Cortex of kidney (tissue), 1 donor: ENCODE measurements around the gene DNAJB5.

ENCODE experiments used
- DNase-seq: peaks from one replicate; lab custom pipeline; 2025; lab: John Stamatoyannopoulos, UW

The DNAJB5 gene

DNA sequence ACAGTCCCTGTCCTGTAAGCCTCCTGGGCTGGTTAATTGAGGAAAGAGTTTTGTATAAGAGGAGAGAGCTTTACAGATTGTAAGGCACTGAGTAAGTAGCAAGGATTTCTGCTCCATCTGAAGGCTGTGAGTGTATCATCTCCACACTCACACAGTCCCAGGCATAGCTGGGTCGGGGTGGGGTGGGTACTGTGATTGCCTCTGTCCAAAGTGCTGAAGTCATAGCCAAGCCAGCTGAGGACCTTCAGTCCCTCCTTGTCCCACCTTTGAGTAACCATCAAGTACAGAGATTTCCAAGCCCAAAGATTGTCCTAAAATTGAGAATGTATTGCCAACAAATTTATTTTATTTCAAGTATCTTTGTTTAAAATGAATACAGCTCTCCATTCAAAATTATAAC, 5.5 kb upstream of the DNAJB5 start:
- no peak for DNase-seq

DNA sequence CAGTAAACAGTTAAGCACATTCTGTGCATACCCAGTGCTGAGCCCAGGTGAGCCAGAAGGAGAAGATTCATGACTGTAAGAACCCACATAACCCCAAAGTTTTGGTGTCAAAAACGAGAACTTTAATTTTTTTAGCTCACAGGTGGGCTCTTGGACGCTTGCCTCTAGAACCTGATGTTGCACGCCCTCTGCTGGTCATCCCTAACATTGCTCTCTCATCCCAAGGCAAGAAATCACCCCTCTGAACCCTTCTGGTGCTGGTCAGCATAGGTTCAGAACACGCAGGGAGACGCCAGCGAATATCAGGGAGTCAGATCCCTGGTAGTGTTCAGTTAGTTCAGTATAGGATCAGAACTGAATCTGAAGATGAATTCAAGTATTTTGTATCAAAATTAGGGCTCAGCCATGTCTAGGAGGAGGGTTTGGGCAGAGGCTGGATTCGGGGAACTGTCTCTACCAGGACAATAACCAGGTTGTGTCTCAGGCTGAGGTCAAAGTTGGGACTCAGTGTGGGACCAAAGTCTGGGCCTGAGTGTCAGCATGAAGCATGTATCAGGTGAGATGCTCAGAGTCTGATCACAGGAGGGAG, 4.1 kb upstream of the DNAJB5 start:
- no peak for DNase-seq

DNA sequence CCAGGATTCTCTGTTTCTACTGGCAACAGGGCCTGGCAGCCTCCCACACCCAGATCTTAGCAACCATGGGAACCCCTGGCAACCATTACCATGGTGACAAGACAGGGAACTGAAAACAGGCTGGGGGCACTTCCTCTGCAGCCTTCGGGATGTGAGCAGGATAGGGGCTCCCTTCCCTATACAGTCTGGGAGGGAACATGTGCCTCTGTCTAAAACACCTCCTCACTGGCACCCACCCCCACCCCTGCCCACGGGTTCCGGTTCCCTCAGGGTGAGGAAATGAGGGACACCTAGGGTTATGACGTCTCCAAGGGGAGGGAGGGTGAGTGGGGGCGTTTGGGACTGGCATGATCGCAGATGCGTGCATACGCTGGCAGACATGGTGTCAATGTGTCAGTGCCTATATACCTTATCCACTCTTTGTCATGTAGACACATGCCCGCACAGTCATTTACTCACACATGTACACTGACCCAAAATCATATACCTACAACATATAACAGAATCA, 3.0 kb upstream of the DNAJB5 start:
- DNase-seq = no peak

DNA sequence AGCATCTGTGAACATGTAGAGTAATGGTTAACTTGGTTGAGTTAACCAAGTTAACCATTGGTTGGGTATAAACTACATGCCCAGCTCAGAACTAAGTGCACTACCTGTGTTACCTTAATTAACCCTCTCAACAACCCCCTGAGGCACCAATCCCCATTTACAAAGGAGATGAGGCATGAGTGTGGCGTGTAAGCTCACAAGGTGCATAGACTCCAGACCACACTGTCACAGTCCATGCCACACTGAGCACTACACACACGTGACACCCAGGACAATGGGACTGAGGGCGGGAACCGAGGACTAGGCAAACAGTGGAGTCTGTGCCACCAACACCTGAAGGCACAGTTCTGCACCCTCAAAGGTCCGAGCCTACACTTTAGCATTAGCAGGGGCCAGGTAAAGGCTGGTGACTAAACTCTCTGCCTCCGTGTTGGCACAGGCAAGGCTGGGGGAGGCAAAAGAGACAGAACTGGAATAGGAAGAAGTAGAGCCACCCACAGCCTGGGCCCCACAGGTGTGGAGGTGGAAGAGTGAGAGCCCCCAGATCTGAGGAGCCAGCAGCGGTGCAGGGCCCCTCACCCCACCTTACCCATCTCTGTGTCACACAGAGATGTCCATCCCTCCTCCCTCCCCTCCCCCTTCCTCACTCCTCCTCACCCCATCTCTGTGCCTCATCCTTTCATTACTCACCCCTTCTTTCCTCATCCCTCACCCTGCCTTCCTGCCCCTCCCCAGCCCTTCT, 2.2 kb upstream of the DNAJB5 start:
- no peak for DNase-seq

DNA sequence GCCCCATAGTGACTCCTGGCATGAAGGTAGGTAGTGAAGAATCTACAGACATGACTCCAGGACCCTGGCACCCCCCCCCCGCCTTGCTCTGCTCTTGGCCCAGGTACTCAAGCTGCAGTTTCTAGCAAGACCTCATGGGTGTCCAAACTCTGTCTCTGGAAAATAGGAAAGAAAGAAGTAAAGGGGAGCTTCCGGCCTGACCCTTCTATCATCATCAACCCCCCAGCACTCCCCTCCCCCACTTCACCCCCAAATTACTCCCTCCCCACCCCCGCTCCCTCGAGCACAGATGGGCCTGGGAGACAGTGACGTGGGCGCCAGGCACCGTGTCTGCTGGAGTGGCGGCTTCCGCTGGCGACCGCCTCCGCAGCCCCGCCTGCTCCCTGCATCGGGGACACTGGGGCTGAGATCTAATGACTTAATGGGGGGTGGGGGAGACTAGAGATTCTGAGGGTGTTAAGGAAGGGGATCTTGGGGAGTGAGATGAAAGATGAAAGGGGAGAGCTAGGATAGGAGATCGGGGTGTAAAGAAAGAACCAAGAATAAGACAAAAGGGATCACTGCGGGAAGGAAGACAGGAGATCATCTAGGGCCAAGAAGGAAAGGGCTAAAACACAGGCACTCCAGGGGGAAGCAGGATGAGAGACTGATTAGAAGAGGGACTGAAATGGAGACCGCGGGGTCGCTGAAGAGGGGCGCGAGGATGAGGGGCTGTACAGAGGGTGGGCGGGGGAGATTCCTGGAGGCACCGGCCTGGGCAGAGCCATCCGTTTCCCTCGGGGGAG, 1.1 kb upstream of the DNAJB5 start:
- no peak for DNase-seq

DNA sequence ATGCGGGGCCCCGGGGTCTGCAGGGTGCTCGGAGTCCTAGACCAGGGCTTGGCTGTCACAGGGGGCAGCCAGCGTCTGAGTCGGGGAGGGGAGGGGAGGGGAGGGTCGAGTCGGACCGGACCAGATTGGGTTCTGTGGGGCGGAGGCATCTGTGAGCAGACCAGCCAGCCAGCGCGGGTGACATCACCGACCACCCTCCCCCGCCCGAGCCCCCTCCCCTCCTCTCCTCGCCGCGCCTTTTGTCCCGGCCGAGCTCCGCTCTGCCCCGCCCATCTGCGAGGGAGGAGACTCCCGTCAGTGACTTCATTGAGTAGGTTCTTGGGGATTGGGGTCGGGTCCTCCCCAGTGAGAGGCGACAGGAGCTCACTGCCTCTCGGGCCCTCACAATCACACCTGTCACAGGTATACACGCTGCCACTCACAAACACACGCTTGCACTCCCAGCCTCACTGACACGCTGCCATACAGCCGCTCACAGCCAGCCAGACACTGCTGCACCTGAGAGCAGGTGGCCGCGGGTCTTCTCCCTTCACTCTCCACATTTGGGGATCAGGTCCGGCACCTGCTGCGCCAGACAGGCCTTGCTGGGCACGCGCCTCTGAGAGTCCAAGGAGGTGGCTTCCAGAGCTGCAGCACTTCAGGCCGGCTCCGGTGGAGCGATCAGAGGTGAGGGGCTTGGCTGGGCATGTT, 546 bp downstream of the DNAJB5 start:
- no peak for DNase-seq

DNA sequence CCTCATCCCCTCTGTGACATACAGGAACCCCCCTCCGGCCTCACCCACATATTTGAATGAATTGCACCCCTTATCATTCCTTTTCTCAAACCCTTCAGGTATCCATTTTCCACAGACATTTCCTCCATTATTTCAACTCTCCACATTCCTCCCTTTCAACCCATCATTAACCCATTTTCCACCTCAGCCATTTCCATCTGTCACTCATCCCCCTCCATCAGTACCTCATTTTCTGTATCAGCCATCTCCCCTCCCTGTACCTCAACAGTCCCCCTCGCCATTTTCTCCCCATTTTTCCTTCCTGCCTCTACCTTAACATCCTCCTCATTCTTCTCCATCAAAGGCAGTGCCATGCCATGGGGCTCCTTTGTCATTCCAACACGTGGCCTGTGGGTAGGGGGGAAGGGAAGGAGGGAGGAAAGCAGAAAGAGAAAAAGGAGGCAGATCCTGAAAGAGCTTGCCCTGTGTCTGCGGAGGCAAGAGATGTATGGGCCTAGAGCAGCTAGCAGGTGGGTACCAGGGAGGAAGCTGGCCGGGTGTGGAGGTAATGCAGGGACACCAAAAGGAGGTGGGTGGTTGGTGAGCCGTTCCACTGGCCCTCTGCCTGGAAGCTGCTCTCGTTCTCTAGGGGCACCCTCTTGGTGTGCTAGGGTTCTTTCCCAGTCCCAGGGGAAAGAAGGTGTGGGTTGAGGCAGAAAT, 1.5 kb downstream of the DNAJB5 start:
- no peak for DNase-seq

DNA sequence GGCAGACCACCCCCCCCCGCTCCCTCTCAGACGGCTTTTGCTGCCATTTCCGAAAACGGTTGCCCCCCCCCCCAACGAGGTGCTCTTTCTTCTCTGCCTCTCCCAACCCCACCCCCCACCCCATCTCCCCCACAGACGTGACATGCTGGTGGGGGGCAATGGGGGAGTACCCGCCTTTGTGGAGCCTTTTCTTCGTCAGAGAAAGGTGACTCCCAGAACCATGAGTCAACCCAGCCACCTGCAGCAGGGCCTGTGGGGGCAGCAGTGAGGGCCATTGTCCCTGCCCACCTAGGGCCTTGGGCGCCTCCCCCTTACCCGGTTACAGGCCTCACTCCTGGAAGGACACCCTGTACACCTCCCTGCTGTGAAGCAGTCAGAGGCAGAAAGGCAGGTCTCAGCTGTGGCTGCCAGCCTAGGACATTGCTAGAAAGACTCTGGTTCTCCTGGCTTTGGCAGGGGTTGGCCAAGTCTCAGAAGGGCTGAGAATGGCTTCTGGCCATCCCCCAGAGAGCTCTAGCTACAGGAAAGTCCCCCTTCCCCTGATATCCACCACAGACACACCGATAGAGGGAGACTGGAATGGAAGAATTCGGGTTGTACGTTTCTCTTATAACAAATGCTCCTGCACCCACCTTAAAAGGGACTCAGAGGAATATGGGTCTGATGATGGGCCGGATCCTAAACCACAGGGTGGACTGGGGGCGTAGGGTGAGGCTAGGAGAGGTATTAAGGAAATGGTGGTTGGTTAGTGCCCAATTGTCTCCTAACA, 2.2 kb downstream of the DNAJB5 start:
- no peak for DNase-seq

DNA sequence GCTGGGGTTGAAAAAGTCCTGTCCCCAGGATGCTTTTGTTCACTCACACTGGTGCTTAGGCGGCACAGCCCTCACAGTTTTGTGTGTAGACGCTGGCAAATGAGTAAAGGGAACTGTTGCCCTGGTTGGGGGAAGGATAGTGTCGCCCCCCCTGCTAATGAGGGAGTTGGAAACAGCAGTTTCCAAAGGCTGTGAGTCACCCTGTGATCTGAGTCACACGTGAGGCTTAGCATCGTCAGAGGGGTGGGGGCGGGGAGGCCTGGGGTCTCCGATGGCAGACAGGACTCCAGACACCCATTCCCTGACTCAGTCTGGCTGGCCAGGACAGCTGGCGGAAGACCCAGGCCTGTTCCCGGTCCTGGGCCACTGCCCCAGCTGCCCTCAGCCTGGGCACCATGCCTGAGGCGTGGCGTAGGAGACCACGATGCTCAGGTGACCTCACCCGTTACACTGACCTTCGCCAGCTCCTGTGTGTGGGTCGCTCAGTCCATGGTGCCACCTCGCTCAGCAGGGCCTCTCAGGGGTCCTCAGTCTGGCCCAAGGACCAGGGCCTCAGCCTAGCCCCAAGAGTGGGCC, 2.9 kb downstream of the DNAJB5 start:
- DNase-seq = no peak

DNA sequence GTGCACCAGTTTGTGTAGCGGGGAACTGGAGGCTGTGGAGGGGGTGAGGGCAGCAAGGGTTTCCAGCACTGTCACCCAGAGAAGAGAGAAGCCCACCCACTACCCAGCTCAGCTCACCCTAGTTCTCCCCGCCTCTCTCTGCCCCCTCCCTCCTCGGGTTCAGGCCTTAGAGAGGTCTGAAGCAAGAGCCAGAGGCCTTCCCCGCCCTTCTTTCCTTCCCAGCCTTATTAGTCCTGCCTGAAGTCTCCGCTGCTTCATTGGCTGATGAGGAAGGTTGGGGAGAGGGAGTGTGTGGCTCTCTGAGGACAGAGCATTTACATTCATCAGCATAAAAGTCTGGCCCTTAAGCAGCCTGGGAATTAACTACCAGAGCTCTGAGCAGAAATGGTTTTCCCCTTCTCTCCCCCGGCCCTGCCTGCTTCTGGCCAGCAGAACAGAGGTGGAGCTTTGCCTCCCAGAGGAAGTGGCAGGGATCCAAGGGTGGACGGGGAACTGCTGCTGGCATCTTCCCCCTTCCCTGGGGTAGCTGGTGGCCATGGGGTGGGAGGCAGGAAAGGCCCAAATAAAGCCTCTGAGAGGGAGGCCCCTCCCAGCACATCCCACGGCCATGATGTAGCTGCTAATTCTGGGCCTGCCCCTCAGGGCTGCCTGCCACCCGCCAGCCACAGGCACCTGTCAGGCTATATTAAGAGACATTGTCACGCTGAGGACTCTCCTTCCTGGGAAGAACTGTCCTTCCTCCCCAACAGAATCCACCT, 4.1 kb downstream of the DNAJB5 start:
- DNase-seq = no peak

DNA sequence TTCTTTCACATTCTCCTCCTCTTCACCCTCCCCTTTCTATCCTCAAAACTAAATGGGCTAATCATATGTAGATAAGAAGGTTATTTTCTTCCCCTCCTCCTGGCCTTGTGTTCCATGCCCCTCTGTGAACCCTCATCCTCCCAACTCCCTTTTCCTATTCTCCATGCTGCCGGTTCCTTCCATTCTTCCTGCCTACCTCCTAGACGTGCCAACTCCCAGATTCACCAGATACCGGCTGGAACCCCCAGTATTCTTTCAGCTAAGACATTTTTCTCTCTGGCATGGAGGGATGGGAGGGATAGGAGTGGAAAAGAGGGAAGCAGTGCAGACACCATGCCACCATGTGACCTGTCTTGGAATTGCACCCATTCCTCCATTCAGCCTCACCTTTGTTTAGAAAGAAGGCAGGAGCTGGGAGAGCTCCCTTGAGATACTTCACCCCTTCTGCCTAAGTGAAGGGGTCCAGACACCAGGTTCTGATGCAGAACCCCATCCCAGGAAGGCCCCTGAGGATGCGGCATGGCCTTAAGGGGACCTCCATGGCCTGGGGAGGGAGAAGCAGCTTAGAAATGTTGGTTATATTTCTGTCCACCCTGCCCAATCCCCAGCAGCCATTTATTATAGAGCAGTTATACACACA, 4.8 kb downstream of the DNAJB5 start:
- DNase-seq = no peak

DNA sequence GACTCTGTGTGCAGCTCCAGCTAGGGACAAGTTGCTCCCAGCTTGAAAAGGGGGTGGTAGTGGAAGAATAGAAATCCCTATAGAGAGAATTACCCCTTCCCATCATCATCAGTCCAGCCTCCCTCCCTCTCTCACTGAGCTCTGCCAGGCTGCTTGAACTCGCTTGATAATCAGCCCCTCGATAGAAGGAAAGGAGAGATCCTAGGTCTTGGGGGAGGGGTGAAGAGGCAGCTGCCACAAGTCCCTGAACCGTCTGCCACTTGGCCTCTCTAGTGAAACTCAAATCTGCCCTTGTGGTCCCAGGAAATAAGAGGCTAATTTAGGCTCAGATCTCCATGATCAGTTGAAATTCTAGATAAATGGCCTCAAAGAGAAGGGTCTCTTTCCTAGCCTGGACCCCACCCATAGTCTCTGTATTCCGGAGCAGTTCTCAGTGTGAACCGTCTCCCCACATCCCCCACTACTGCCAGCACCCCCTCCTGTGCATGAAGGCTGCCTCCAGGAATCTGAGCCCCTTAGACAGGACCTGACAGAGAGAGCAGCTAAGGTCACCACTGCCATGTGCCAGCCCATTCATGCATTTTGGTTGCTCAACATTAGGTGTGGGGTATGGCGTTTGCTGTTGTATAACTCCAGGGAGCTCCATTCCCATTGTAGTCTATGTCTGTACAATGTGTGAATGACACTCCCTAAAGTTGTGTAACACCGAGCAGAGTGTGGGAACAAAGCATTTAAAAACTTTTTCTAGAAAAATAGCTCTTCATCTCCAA, 5.5 kb downstream of the DNAJB5 start:
- no peak for DNase-seq

DNA sequence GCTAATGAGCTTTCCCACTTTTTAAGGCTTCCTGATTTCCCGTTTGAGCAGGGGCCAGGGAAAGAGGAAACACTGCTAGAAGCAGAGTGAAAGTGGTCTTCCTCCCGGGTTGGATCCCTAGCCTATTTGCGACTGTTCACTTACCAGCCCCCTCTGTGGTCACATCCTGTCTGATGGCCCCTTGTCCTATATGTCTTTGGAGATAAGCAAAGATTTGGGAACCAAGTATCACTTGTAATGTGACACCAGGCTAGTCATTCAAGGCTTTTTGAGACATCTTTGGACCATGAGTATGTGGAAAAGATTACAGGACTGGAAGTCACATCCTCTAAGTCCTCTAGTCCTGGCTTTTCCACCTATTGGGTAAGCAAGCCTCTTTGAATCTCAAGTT, 6.1 kb downstream of the DNAJB5 start:
- no peak for DNase-seq

DNA sequence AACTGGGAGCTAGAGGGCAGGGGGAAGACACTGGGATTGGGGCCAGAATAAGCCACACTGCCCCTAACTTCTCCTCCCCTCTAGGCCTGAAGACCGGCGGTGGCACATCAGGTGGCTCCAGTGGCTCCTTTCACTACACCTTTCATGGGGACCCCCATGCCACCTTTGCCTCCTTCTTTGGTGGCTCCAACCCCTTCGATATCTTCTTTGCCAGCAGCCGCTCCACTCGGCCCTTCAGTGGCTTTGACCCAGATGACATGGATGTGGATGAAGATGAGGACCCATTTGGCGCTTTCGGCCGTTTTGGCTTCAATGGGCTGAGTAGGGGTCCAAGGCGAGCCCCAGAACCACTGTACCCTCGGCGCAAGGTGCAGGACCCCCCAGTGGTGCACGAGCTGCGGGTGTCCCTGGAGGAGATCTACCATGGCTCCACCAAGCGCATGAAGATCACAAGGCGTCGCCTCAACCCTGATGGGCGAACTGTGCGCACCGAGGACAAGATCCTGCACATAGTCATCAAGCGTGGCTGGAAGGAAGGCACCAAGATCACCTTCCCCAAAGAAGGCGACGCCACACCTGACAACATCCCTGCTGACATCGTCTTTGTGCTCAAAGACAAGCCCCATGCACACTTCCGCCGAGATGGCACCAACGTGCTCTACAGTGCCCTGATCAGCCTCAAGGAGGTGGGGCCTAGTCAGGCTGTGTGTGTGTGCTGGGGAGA, 6.8 kb downstream of the DNAJB5 start:
- no peak for DNase-seq

DNA sequence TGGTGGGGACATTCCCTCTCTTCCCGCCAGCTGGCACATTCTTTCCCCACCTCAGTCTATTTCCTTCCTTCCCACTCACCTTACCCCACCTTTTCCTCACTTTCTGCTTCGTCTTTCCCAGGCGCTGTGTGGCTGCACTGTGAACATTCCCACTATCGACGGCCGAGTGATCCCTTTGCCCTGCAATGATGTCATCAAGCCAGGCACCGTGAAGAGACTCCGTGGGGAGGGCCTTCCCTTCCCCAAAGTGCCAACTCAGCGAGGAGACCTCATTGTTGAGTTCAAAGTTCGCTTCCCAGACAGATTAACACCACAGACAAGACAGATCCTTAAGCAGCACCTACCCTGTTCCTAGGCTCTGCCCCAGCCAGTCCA, 7.3 kb downstream of the DNAJB5 start:
- no peak for DNase-seq

DNA sequence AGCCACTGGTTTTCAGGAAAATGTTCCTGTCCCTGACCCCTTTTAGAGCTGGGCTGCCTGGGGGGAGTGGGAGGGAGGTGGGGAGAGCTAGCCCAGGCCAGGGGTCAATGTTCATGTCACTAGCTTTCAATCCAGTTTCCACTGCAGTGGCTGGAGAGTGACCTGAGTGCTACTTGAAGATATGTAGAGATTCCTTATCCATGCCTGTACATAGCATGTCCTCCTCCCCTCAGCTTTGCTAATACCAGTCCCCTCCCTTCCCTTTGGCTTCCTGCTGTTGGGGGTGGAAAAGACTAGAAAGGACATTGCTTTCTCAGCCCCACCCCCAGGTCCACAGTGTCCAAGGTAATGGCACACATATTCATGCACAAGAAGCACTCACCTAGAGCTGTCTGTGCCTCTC, 7.8 kb downstream of the DNAJB5 start:
- no peak for DNase-seq

DNA sequence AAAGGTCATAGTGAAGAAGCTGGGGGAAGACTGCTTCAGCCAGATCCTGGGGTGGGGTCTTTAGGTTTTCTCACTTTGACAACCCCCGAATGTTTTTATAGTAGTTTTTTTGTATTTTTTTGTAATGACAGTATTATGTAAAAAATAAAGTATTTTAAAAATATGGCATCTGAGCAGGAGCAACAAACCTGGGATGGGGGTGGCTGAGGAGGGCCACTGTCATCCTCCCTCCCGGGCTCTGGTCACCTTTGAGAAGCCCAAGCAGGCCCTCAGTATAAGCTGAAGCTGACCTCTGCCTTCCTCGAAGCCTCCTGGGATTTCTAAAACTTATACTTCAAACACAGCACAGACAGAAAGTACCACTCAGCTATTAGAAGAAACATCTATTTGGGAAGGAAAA, 8.7 kb downstream of the DNAJB5 start:
- DNase-seq = no peak

DNA sequence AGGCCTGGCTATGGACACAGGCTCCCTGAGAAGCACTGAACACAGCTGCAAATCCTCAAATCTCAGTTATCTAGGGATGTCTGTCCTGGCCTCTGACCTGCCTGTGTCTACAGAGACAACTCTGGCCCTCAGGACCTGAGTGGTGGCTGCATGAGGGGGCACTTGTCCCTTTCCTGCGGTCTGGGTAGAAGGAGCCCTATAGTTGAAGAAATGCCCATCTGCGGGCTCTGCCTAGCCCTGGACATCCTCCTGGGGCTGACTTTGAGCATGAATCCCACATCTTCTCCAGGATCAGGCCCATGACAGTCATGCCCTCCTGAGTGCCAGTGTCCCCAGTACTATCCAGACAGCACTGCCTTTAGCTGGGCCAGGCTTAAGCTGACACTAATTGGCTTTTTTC, 10.0 kb downstream of the DNAJB5 start:
- no peak for DNase-seq
